ENCODE data around the gene NELFA. TPM values are rescaled to one million over a fixed set of nuclear protein-coding genes. Genes with fewer than 3 reads are reported as not detected.
A peak's percentile ranks its signal among the peaks of the same experiment; 100 is the strongest.

Gene NELFA
- total RNA-seq, 1 experiment from 2014 or later, result 55.0 TPM

DNA sequence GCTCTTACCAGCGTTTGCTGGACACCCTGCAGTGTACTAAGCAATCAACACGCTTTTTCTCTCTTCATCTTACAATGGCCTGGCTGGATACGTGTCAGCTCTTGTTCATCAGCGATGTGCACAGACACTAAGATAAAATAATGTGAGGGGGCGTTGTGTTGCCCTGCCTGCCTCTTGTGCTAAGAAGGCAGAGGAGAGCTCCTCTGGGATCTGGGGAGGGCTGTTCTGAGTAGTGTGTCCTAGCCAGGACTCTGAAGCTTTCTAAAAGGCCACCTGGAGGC lies 49.7 kb downstream of the NELFA start:
- peaks cover 0 to 2% of the 10 kb centered on the region in 2 experiments; a peak in 2 of 4 replicates for H3K4me1 Mint-ChIP-seq
- Histone ChIP-seq H3K27ac (ENCODE audit: insufficient read length, low read depth, low read length) (no peak overlapping the region), H3K56ac (ENCODE audit: insufficient read length, low read depth, low read length) (no peak overlapping the region)

More for the DNA sequence above, 49.7 kb downstream of the NELFA start:
- Histone ChIP-seq H3K18ac (ENCODE audit: insufficient read length, low read depth, low read length) (no peak overlapping the region), H3K9me3 (ENCODE audit: control insufficient read depth, low read depth, low read length) (no peaks in the 10 kb centered on the region), H3K4ac (ENCODE audit: low read depth, low read length) (no peak overlapping the region), H2BK5ac (ENCODE audit: insufficient read length, low read length) (no peak overlapping the region), H4K91ac (ENCODE audit: insufficient read length, low read depth, low read length) (no peak overlapping the region), H3K9ac (ENCODE audit: extremely low read depth, insufficient read length, low read length) (no peak overlapping the region), H4K8ac (replicated peaks; ENCODE audit: insufficient read length, low read depth, low read length) (no peak overlapping the region), H2AFZ (ENCODE audit: low read length) (no peak overlapping the region), H3K4me1 (ENCODE audit: insufficient read depth, low read length) (no peaks in the 10 kb centered on the region), H2BK20ac (ENCODE audit: low read depth, low read length, poor library complexity, severe bottlenecking) (no peak overlapping the region), H3K4me2 (ENCODE audit: insufficient read depth, insufficient read length, low read length) (no peak overlapping the region), H4K5ac (ENCODE audit: insufficient read length, low read depth, low read length) (no peak overlapping the region), H2AK5ac (ENCODE audit: insufficient read length, low read length) (no peak overlapping the region), H2BK15ac (ENCODE audit: low read depth, low read length) (no peak overlapping the region), H3K27me3 (ENCODE audit: insufficient read depth, low read length) (no peaks in the 10 kb centered on the region), H3T11ph (ENCODE audit: low read length) (no peak overlapping the region), H2BK120ac (ENCODE audit: low read depth, low read length, poor library complexity, severe bottlenecking) (no peak overlapping the region), H3K23ac (ENCODE audit: insufficient read length, low read depth, low read length) (no peak overlapping the region), H2BK12ac (ENCODE audit: insufficient read length, low read depth, low read length) (no peak overlapping the region), H3K23me2 (ENCODE audit: insufficient read length, low read depth, low read length, poor library complexity, severe bottlenecking) (no peaks in the 10 kb centered on the region), H4K20me1 (ENCODE audit: control insufficient read depth, insufficient read depth, insufficient read length) (no peaks in the 10 kb centered on the region), H3K79me2 (ENCODE audit: insufficient read depth, low read length) (no peaks in the 10 kb centered on the region), H3K79me1 (ENCODE audit: insufficient read depth, low read depth, low read length, poor library complexity, severe bottlenecking) (no peaks in the 10 kb centered on the region), H3K14ac (ENCODE audit: insufficient read depth, low read length) (no peak overlapping the region)
- Mint-ChIP-seq H3K27ac (peak overlapping the region in 2 of 3 experiments; percentile 14 to 65; a peak in 2 of 7 replicates), H3K9me3 (no peaks in the 10 kb centered on the region), H3K27me3 (ENCODE audit: low read depth) (no peaks in the 10 kb centered on the region), H3K36me3 (ENCODE audit: insufficient read depth in 1 of 3, low read depth in 3 of 3) (peaks cover 43 to 89% (median 89%) of the 10 kb centered on the region in 3 experiments; a peak in 6 of 7 replicates), H3K4me3 (no peak overlapping the region)
- TF ChIP-seq, protein P1, sequence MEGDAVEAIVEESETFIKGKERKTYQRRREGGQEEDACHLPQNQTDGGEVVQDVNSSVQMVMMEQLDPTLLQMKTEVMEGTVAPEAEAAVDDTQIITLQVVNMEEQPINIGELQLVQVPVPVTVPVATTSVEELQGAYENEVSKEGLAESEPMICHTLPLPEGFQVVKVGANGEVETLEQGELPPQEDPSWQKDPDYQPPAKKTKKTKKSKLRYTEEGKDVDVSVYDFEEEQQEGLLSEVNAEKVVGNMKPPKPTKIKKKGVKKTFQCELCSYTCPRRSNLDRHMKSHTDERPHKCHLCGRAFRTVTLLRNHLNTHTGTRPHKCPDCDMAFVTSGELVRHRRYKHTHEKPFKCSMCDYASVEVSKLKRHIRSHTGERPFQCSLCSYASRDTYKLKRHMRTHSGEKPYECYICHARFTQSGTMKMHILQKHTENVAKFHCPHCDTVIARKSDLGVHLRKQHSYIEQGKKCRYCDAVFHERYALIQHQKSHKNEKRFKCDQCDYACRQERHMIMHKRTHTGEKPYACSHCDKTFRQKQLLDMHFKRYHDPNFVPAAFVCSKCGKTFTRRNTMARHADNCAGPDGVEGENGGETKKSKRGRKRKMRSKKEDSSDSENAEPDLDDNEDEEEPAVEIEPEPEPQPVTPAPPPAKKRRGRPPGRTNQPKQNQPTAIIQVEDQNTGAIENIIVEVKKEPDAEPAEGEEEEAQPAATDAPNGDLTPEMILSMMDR (conservative IDR thresholded peaks at IDR 0.05), result no peak
- no peak for DNase-seq
- no CpG with 5 or more reads among the region's 5 CpGs for WGBS (ENCODE audit: extremely low coverage, insufficient read length, low lambda C conversion rate)

Measured in H9 (cell line).